Astrocyte (in vitro differentiated cells and primary cell): ENCODE results near the gene XPC.

Source experiments
- CTCF ChIP-seq: IDR thresholded peaks from 2 replicates; pipeline ENCODE4 v1.5.1; 2011; ENCODE audit warnings: low read depth, mild to moderate bottlenecking, inconsistent platforms, low read length, moderate library complexity; ENCODE audit not compliant: insufficient read depth
- EZH2 ChIP-seq: IDR thresholded peaks from 2 replicates; pipeline ENCODE4 v1.6.1; 2012; ENCODE audit warnings: mild to moderate bottlenecking, low read length, inconsistent platforms; ENCODE audit not compliant: insufficient read depth

- TF ChIP-seq CTCF (no peak), EZH2 (no peak)
These were observed 52.1 kb downstream of the XPC start for GRCh38 chr3:14126017-14126886.
